HEK293T (cell line): Measurements from ENCODE around the gene NMNAT1.

Source experiments
- CTCF ChIA-PET: fragments of 350-600 bp; formaldehyde crosslinking; extraction: SDS; loops from one replicate; lab custom pipeline; 2021; ENCODE audit warnings: antibody characterized with exemption, inconsistent platforms; lab: Yijun Ruan, JAX
- POLR2A ChIA-PET: fragments of 350-600 bp; formaldehyde crosslinking; extraction: SDS; loops from one replicate; lab custom pipeline; 2020; ENCODE audit warnings: antibody characterized with exemption, inconsistent platforms; lab: Yijun Ruan, JAX
- DNase-seq: peaks from one replicate; pipeline ENCODE4 v3.0.0; 2012; ENCODE audit warnings: mixed read lengths; ENCODE audit errors: extremely low spot score
- ARNT ChIP-seq: fragments of 450-650 bp; IDR thresholded peaks from 2 replicates; pipeline ENCODE4 v1.6.1; 2017; ENCODE audit warnings: mild to moderate bottlenecking
- BHLHE40 ChIP-seq: fragments of 450-650 bp; IDR thresholded peaks from 2 replicates; pipeline ENCODE4 v1.6.1; 2016; ENCODE audit warnings: mild to moderate bottlenecking, moderate library complexity, borderline replicate concordance
- CTBP1 ChIP-seq: fragments of 450-650 bp; IDR thresholded peaks from 2 replicates; pipeline ENCODE4 v1.6.1; 2016; ENCODE audit warnings: borderline replicate concordance
- ELF4 ChIP-seq: fragments of 450-650 bp; IDR thresholded peaks from 2 replicates; pipeline ENCODE4 v1.6.1; 2017; ENCODE audit warnings: antibody characterized with exemption
- FOXA1 ChIP-seq: fragments of 450-650 bp; IDR thresholded peaks from 2 replicates; pipeline ENCODE4 v1.6.1; 2016; ENCODE audit warnings: mild to moderate bottlenecking
- FOXK2 ChIP-seq: fragments of 450-650 bp; IDR thresholded peaks from 2 replicates; pipeline ENCODE4 v1.6.1; 2016; ENCODE audit warnings: mild to moderate bottlenecking
- FOXM1 ChIP-seq: fragments of 450-650 bp; IDR thresholded peaks from 2 replicates; pipeline ENCODE4 v1.6.1; 2017; ENCODE audit warnings: mild to moderate bottlenecking, borderline replicate concordance
- HDGF ChIP-seq: fragments of 450-650 bp; IDR thresholded peaks from 2 replicates; pipeline ENCODE4 v1.6.1; 2017; ENCODE audit warnings: antibody characterized with exemption, borderline replicate concordance
- L3MBTL2 ChIP-seq: fragments of 450-650 bp; conservative IDR thresholded peaks from 2 replicates; pipeline ENCODE4 v1.6.1; 2016; ENCODE audit warnings: mild to moderate bottlenecking
- LEF1 ChIP-seq: fragments of 450-650 bp; IDR thresholded peaks from 2 replicates; pipeline ENCODE4 v1.6.1; 2017; ENCODE audit warnings: mild to moderate bottlenecking, borderline replicate concordance
- NFRKB ChIP-seq: fragments of 450-650 bp; IDR thresholded peaks from 2 replicates; pipeline ENCODE4 v1.6.1; 2016; ENCODE audit warnings: mild to moderate bottlenecking, moderate library complexity
- SP1 ChIP-seq: fragments of 450-650 bp; IDR thresholded peaks from 2 replicates; pipeline ENCODE4 v1.6.1; 2017
- SUZ12 ChIP-seq: fragments of 450-650 bp; IDR thresholded peaks from 2 replicates; pipeline ENCODE4 v1.6.1; 2016; ENCODE audit warnings: mild to moderate bottlenecking
- TARDBP ChIP-seq: fragments of 450-650 bp; IDR thresholded peaks from 2 replicates; pipeline ENCODE4 v1.6.1; 2016
- TF ChIP-seq, protein P1 (sequence below): fragments of 450-650 bp; IDR thresholded peaks from 2 replicates; pipeline ENCODE4 v1.6.1; 2016

NMNAT1 gene

GRCh38 chr1:10033359-10033845, 90.1 kb downstream of the NMNAT1 start:
- TF ChIP-seq FOXK2 (no peak), FOXM1 (no peak), CTBP1 (no peak), HDGF (no peak), LEF1 (no peak), L3MBTL2 (no peak), ARNT (no peak), BHLHE40 (no peak), ELF4 (no peak), TARDBP (no peak), SUZ12 (no peak), FOXA1 (no peak), SP1 (no peak), NFRKB (no peak)
- TF ChIP-seq, protein P1, sequence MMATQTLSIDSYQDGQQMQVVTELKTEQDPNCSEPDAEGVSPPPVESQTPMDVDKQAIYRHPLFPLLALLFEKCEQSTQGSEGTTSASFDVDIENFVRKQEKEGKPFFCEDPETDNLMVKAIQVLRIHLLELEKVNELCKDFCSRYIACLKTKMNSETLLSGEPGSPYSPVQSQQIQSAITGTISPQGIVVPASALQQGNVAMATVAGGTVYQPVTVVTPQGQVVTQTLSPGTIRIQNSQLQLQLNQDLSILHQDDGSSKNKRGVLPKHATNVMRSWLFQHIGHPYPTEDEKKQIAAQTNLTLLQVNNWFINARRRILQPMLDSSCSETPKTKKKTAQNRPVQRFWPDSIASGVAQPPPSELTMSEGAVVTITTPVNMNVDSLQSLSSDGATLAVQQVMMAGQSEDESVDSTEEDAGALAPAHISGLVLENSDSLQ = no peak
- no peak for DNase-seq
- CTCF ChIA-PET = interaction anchor here (0.5 to 1.8 kb wide), 5 partner anchors 9 to 86 kb away, joined by 3 to 5 read pairs (median 3); no protein-coding TSS in a partner anchor
- POLR2A ChIA-PET = interaction anchor here (0.9 to 3.1 kb wide), 6 partner anchors 22 to 92 kb away, joined by 3 to 38 read pairs (median 3); partner anchors contain the start of genes LZIC and NMNAT1
